Stomach smooth muscle (tissue), 2 donors: ENCODE data around the gene WBP1L.
"Not testable (repeated sequence)": the region's sequence is repeated elsewhere in the genome, so short reads cannot be mapped to it uniquely, and the experiment has no call there.

Experiments
- H3K27ac ChIP-seq: one replicate; pipeline ENCODE4 v1.7.0; 2013; ENCODE audit warnings: mild to moderate bottlenecking, low read length, inconsistent platforms
- H3K27me3 ChIP-seq, 2 donors: one replicate each; pipeline ENCODE4 v1.7.0; 2013; ENCODE audit warnings: low read length in 2 of 2; ENCODE audit not compliant: insufficient read depth in 2 of 2, control insufficient read depth in 1 of 2
- H3K36me3 ChIP-seq, 2 donors: one replicate each; pipeline ENCODE4 v1.7.0; 2013; ENCODE audit warnings: low read length in 2 of 2; ENCODE audit not compliant: control insufficient read depth in 2 of 2, insufficient read depth in 2 of 2
- H3K4me1 ChIP-seq: one replicate; pipeline ENCODE4 v1.7.0; 2013; ENCODE audit warnings: low read length; ENCODE audit not compliant: control insufficient read depth, insufficient read depth
- H3K4me3 ChIP-seq, 2 donors: one replicate each; pipeline ENCODE4 v1.7.0; 2013; ENCODE audit warnings: low read length in 2 of 2
- H3K9ac ChIP-seq, 2 donors: one replicate each; pipeline ENCODE4 v1.7.0; 2013; ENCODE audit warnings: low read length in 2 of 2, mild to moderate bottlenecking in 1 of 2
- H3K9me3 ChIP-seq, 2 donors: one replicate each; pipeline ENCODE4 v1.7.0; 2013; ENCODE audit warnings: low read length in 2 of 2; ENCODE audit not compliant: control insufficient read depth in 2 of 2
- donor health status: healthy.
- donor health status: Pancreatic carcinoma.

The WBP1L gene

GRCh38 chr10:102844190-102844776 is 100.5 kb downstream of the WBP1L start:
- H3K27me3 ChIP-seq, H3K4me1 ChIP-seq, H3K9me3 ChIP-seq, H3K9ac ChIP-seq, H3K36me3 ChIP-seq, H3K27ac ChIP-seq, H3K4me3 ChIP-seq: not testable (repeated sequence)

GRCh38 chr10:102845352-102845902 is 101.7 kb downstream of the WBP1L start:
- H3K4me1 ChIP-seq, result no peaks in the 10 kb centered on the region
- H3K9me3 ChIP-seq, result no peaks in the 10 kb centered on the region
- H3K9ac ChIP-seq, result peak overlapping the region in 1 of 2 donors; percentile 13
- peaks cover 0 to 3% of the 10 kb centered on the region in 2 donors for H3K27me3 ChIP-seq
- H3K36me3 ChIP-seq, result no peaks in the 10 kb centered on the region
- no peak overlapping the region for H3K4me3 ChIP-seq
- H3K27ac ChIP-seq, result no peak overlapping the region

GRCh38 chr10:102850025-102850518 is 106.3 kb downstream of the WBP1L start:
- Histone ChIP-seq H3K27me3 (no peaks in the 10 kb centered on the region), H3K4me3 (no peak overlapping the region), H3K9me3 (no peaks in the 10 kb centered on the region), H3K9ac (no peak overlapping the region), H3K27ac (no peak overlapping the region), H3K4me1 (no peaks in the 10 kb centered on the region), H3K36me3 (no peaks in the 10 kb centered on the region)

DNA sequence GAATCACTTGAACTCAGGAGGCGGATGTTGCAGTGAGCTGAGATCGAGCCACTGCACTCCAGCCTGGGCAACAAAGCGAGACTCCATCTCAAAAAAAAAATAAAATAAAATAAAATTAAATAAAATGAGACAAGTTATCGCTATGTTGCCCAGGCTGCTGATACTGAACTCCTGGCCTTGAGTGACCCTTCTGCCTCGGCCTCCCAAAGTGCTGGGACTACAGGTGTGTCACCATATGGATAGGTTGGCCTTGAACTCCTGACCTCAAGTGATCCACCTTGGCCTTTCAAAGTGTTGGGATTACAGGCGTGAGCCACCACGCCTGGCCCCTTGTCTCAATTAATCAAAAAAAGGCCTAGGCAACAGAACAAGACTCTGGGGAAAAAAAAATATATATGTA is 109.5 kb downstream of the WBP1L start:
- H3K36me3 ChIP-seq, H3K27ac ChIP-seq, H3K9me3 ChIP-seq, H3K4me3 ChIP-seq, H3K27me3 ChIP-seq, H3K9ac ChIP-seq, H3K4me1 ChIP-seq: not testable (repeated sequence)

GRCh38 chr10:102855731-102856436 is 112.1 kb downstream of the WBP1L start:
- H3K27me3 ChIP-seq, H3K9me3 ChIP-seq, H3K9ac ChIP-seq, H3K4me3 ChIP-seq, H3K4me1 ChIP-seq, H3K36me3 ChIP-seq, H3K27ac ChIP-seq: not testable (repeated sequence)

DNA sequence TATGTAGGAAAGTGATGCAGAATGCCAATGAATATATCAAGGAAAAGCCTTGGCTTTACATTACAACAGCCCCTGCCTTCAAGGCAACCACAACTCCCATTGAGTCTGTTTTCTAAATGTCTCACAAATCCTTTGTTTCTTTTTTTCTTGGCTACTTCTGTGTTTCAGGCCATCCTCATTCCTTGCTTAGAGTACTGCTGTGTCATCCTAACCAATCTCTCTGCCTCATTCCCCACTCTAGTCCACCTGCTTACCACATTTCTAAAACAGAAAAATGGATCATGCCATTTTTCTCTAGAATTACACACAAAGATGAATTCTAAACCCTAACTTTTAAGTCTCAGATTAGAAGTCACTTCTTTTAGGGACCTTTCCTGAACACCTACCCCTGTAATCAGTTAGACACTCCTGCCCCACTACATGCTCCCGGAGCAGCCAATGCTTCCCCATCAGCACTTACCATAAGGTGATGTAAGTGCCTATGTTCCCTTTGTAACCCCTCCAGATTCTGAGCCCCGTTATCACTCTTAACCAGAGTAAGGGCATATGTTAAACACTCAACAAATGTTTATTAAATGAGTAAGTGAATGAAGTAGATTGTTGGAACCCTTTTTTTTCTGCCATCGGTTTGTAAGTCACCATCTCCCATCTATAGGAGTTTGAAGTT is 113.1 kb downstream of the WBP1L start:
- peaks cover 4 to 5% of the 10 kb centered on the region in 2 donors for H3K36me3 ChIP-seq
- H3K27ac ChIP-seq, result no peak overlapping the region
- no peak overlapping the region for H3K9ac ChIP-seq
- peaks cover 4% of the 10 kb centered on the region for H3K4me1 ChIP-seq
- H3K4me3 ChIP-seq, result no peak overlapping the region
- H3K27me3 ChIP-seq, result no peaks in the 10 kb centered on the region
- no peaks in the 10 kb centered on the region for H3K9me3 ChIP-seq

DNA sequence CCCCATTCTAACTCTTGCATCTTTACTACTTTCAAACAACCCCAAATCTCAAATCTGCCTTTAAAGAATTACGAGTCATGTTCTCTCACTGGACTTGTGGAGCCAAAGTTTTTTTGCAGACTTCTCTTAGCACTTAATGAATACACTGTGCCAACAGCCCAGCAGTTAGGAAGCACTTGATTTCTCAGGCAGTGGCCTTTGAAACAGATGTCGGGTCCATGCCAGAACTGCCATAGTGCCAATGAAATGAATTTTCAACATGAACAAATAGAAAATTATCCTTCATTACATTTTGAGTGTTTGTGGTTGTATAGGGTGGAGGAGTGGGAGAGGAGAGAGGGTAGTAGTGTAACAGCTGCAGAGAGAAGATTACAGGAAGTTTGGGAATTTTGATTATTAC is 116.2 kb downstream of the WBP1L start:
- H3K36me3 ChIP-seq, result peaks cover 10 to 11% of the 10 kb centered on the region in 2 donors
- H3K9me3 ChIP-seq, result no peaks in the 10 kb centered on the region
- peaks cover 4% of the 10 kb centered on the region for H3K4me1 ChIP-seq
- H3K27me3 ChIP-seq, result no peaks in the 10 kb centered on the region
- no peak overlapping the region for H3K27ac ChIP-seq
- H3K9ac ChIP-seq, result no peak overlapping the region
- no peak overlapping the region for H3K4me3 ChIP-seq

DNA sequence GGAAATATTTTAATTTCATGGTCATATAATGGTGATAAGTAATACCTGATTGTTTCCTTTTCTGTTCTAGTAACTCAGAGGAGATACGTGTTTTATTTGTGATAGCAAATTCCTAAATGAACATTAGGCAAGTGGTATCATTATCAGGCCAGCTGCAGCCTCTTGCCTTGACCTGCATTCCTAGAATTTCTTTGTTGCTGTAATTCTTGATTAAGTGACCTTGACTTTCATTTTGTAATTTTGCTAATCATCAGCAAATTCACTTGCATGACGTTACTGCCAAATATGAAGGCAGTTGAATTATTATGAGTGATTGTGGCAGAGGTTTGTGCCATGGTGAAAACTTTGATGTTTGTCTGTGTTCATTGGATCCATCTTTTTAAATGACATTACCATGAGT is 119.9 kb downstream of the WBP1L start:
- Histone ChIP-seq H3K9ac (no peak overlapping the region), H3K4me3 (no peak overlapping the region), H3K4me1 (no peaks in the 10 kb centered on the region), H3K27me3 (no peaks in the 10 kb centered on the region), H3K36me3 (peaks cover 15 to 16% of the 10 kb centered on the region in 2 donors), H3K27ac (no peak overlapping the region), H3K9me3 (no peaks in the 10 kb centered on the region)

GRCh38 chr10:102865620-102866019 is 121.9 kb downstream of the WBP1L start:
- Histone ChIP-seq H3K4me1 (peaks cover 12% of the 10 kb centered on the region), H3K36me3 (peaks cover 11 to 13% of the 10 kb centered on the region in 2 donors), H3K27me3 (peaks cover 0 to 2% of the 10 kb centered on the region in 2 donors), H3K9me3 (no peaks in the 10 kb centered on the region), H3K9ac (no peak overlapping the region), H3K4me3 (no peak overlapping the region), H3K27ac (no peak overlapping the region)
